WI38 (cell line): ENCODE results near the gene PLXNB2.

Experiments used
- H3K4me3 ChIP-seq: 2 replicates; pipeline ENCODE4 v1.5.1; 2011; ENCODE audit warnings: low read depth, mild to moderate bottlenecking, control low read depth, low read length
- CTCF ChIP-seq: IDR thresholded peaks from 2 replicates; pipeline ENCODE4 v1.5.1; 2012; ENCODE audit warnings: low read depth, mild to moderate bottlenecking, control low read depth, low read length

Gene PLXNB2

DNA sequence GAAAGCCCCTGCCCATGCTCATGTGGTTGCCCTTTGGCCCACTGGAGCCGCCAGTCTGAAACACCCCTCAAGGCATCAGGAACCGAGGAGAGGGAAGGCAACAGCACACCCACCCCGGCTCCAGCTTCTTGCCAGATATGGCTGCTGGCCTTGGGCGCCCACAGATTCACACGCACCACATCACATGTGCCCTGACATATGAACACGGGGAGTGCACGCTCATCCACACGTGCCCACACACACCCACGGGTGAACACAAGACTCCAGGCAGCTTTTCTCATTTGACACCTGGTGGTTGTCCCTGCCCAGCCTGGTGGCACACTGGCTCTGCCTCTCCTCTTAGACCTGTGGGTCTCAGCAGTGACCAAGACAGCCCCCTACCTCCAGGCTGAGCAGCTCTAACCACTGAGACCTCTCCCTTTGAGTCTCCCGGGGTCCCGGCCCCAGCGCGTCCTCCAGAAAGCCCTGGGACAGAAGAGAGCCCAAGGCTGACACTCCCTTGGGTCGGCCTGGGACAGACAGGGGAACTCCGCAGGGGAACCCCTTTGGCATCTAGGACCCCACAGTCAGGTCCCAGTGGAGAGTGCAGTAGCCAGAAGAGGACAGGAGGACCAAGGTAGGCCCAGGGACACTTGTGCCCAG lies 43.2 kb downstream of the PLXNB2 start:
- no peak for TF ChIP-seq CTCF
- H3K4me3 ChIP-seq, result no peak overlapping the region

- H3K4me3 ChIP-seq, result no peak overlapping the region
- TF ChIP-seq CTCF, result no peak
Measured at GRCh38 chr22:50262973-50263617, 44.4 kb downstream of the PLXNB2 start.

DNA sequence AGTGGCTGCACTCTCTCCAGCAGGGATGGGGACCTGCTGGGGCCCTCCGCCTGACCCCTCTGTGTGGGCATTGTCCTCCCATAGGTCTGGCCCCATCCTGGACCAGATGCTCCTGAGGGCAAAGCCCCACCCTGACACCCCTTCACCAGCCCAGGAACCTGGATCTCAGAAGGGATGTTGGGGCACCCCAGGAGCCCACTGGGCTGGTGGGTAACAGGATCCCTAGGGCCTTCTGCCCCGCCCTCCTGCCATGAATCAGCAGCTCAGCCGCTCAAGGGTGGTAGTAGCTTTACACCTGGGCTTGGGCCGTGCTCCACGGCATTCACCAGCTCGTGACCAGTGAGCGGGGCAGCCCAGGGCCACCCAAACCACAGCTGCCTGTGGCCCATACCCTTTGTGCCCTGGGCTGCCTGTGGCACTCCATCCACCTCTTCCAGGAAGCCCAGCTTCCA lies 45.0 kb downstream of the PLXNB2 start:
- H3K4me3 ChIP-seq, result no peak overlapping the region

DNA sequence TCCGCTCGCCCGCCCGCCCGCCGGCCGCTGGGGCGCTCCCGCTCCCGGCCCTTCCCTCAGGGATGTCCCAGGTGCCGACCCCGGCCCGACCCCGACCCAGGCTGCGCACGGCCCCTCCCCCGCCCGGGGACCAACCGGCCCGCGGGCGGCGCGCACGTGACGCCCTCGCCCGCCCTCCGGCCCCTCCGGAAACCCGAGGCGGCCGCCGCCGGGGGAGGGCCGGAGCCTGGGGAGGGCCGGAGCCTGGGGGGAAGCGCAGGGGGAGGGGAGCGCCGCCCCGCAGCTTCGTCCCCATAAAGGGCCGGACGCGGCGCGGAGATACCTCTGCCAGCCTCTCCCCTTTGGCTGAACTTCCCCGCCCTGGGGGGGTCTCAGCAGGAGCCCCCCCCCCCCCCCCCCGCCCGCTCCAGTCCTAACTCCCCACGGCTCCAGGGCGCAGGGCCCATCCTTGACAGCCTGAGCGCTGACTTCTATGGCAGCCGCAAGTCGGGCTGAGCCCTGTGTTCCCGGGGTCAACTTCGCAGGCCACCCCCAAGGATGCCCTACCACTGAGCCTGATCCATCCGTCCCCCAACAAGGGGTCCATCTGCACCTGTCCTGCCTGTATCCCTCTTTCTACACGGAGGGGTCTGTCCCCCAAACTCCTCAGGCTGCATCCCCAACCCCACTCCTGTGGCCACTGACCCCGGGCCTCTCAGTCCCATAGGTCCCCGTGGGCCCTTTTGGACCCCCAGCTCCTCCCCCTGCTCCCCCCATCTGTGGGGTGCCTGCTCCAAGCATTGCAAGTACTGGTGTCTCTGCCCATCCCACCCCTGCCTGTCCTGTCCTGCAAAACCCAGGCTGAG lies 45.6 kb downstream of the PLXNB2 start, which contains the start of gene MAPK12:
Gene MAPK12 (minus strand): TSS at position 69 of the 845 bp plus-strand sequence. CDS start 174 bp downstream, outside the sequence.
- TF ChIP-seq CTCF, result no peak
- H3K4me3 ChIP-seq, result peak within 1 kb of the TSS; percentile 71

More for the DNA sequence above, 45.0 kb downstream of the PLXNB2 start:
- TF ChIP-seq CTCF, result no peak

DNA sequence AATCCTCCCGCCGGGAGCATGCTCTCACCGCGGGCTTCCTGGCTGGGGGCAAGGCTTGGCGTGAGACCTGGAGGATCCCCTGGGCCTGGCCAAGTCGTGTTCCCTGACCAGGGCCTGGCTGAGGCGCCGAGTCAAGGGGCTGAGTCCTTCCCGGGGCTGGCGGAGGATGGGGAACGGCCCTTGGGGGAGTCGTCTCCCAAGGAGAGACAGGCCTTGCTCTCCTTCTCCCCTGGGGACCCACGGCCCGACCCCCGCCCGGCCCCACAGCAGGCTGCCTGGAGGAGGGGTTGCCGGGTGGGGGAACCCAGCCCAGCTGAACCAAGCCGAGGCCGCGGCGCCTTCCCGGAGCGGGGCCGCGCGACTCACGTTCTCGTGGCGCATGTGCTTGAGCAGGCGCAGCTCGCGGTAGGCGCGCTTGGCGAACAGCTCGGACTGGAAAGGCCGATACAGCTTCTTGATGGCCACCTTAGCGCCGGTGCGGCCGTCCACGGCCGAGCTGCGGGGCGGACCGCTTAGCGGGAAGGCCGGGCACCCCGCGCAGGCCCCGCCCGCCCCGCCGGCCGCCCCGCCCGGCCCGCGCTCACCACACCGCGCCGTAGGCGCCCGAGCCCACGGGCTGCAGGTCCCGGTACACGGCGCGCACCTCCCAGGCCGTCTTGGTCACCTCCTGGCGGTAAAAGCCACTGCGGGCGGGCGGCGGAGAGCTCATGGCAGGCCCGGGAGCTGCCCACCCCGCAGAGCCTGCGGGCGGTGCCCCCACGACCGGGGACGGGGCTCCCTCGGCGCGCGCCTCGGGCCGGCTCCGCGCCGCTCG lies 46.4 kb downstream of the PLXNB2 start:
- peak overlapping the region; percentile 71 for H3K4me3 ChIP-seq
- no peak for TF ChIP-seq CTCF

DNA sequence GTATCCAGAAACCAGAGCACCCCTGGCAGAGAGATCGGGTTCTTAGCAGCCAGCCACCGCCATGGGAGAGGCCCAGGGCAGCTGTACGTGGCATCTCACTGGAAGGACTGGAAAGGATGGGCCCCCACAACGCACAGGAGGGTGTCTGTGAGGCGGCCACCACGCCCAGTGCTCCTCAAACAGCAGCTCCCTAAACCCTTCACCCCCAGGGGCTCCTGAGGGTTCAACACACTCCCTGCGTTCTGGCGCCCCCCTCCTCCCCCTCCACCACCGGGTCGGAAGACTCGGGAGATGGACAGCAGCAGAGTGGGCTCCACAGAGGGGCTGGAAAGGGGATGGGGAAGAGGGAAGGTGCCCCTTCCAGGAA lies 47.0 kb downstream of the PLXNB2 start:
- no peak for TF ChIP-seq CTCF
- H3K4me3 ChIP-seq, result peak overlapping the region; percentile 71
